SK-N-SH (cell line): ENCODE measurements around the gene FAM20A. TPM values are rescaled to one million over a fixed set of nuclear protein-coding genes. Genes with fewer than 3 reads are reported as not detected.

Experiments used
- CTCF ChIA-PET: fragments of 300-600, 350-600 bp; formaldehyde crosslinking; extraction: SDS; loops from one replicate; lab custom pipeline; 2021; lab: Yijun Ruan, JAX
- POLR2A ChIA-PET: fragments of 350-600 bp; sonication (Branson Sonifier 250); formaldehyde crosslinking; extraction: SDS; loops from one replicate; lab custom pipeline; 2020; ENCODE audit warnings: antibody characterized with exemption, inconsistent platforms; lab: Yijun Ruan, JAX
- DNase-seq: peaks from one replicate; pipeline ENCODE4 v3.0.0; 2012
- H2AFZ ChIP-seq: fragments of 200-600 bp; sonication (generic); 2 replicates; pipeline ENCODE4 v1.8.1; 2016; ENCODE audit warnings: antibody characterized with exemption, mild to moderate bottlenecking, low read depth
- H3F3A ChIP-seq: fragments of 200-600 bp; sonication (generic); replicated peaks from 2 replicates; pipeline ENCODE3; 2016; ENCODE audit warnings: antibody characterized with exemption, mild to moderate bottlenecking; ENCODE audit not compliant: insufficient read depth
- H3K27ac ChIP-seq, 2 experiments: fragments of 200-500 bp in 1 of 2; fragments of 200-600 bp in 1 of 2; sonication (Bioruptor generic) in 1 of 2; sonication (generic), shearing (Covaris generic) in 1 of 2; 2 replicates each; pipeline versions ENCODE4 v1.5.1 to v1.6.1; 2014 to 2016; ENCODE audit warnings: low read depth in 2 of 2, inconsistent platforms in 1 of 2, low read length in 1 of 2, mild to moderate bottlenecking in 1 of 2, mixed read lengths in 1 of 2
- H3K27me3 ChIP-seq: fragments of 200-600 bp; sonication (generic), shearing (Covaris generic); 2 replicates; pipeline ENCODE4 v1.6.1; 2016; ENCODE audit warnings: mixed run types; ENCODE audit not compliant: insufficient read depth
- H3K36me3 ChIP-seq, 2 experiments: fragments of 200-500 bp in 1 of 2; fragments of 200-600 bp in 1 of 2; sonication (Bioruptor generic) in 1 of 2; sonication (generic) in 1 of 2; replicated peaks in 1 of 2; 2 replicates each; pipeline versions ENCODE3 to v1.5.1; 2014 to 2016; ENCODE audit warnings: low read length in 1 of 2, mild to moderate bottlenecking in 1 of 2; ENCODE audit not compliant: insufficient read depth in 2 of 2, control insufficient read depth in 1 of 2
- H3K4me1 ChIP-seq, 2 experiments: fragments of 200-500 bp in 1 of 2; fragments of 200-600 bp in 1 of 2; sonication (Bioruptor generic) in 1 of 2; sonication (generic), shearing (Covaris generic) in 1 of 2; 2 replicates each; pipeline versions ENCODE4 v1.5.1 to v1.6.1; 2014 to 2016; ENCODE audit warnings: low read depth in 1 of 2, low read length in 1 of 2, mixed run types in 1 of 2; ENCODE audit not compliant: insufficient read depth in 2 of 2, control insufficient read depth in 1 of 2
- H3K4me2 ChIP-seq: fragments of 200-600 bp; sonication (generic), shearing (Covaris generic); 2 replicates; pipeline ENCODE4 v1.6.1; 2017; ENCODE audit warnings: mixed run types
- H3K4me3 ChIP-seq, 2 experiments: fragments of 200-500 bp in 1 of 2; fragments of 200-600 bp in 1 of 2; sonication (Bioruptor generic) in 1 of 2; sonication (generic), shearing (Covaris generic) in 1 of 2; 2 replicates each; pipeline versions ENCODE4 v1.5.1 to v1.8.1; 2014 to 2016; ENCODE audit warnings: low read depth in 2 of 2, inconsistent platforms in 1 of 2, low read length in 1 of 2, mild to moderate bottlenecking in 1 of 2, mixed read lengths in 1 of 2, moderate library complexity in 1 of 2
- H3K79me2 ChIP-seq: fragments of 200-600 bp; sonication (generic); 2 replicates; pipeline ENCODE4 v1.8.1; 2017; ENCODE audit warnings: mild to moderate bottlenecking; ENCODE audit not compliant: insufficient read depth
- H3K9ac ChIP-seq: fragments of 200-600 bp; sonication (generic); 2 replicates; pipeline ENCODE4 v1.6.1; 2017; ENCODE audit warnings: mixed run types
- H3K9me2 ChIP-seq: fragments of 200-600 bp; sonication (generic); 2 replicates; pipeline ENCODE4 v1.6.1; 2017; ENCODE audit warnings: mixed run types
- H3K9me3 ChIP-seq: fragments of 200-600 bp; sonication (generic); 2 replicates; pipeline ENCODE4 v1.6.1; 2017; ENCODE audit warnings: mixed run types, mild to moderate bottlenecking, moderate library complexity
- H4K20me1 ChIP-seq: fragments of 200-600 bp; sonication (generic); 2 replicates; pipeline ENCODE4 v1.6.1; 2017; ENCODE audit warnings: mild to moderate bottlenecking, mixed run types; ENCODE audit not compliant: insufficient read depth
- FOXJ3 ChIP-seq: sonication (generic); formaldehyde crosslinking; IDR thresholded peaks from 2 replicates; pipeline ENCODE4 v1.5.1; 2020; ENCODE audit warnings: mild to moderate bottlenecking, missing genetic modification reagents
- FOXM1 ChIP-seq: IDR thresholded peaks from 2 replicates; pipeline ENCODE4 v1.4.0; 2012; ENCODE audit warnings: low read depth, mild to moderate bottlenecking
- GABPA ChIP-seq: IDR thresholded peaks from 2 replicates; pipeline ENCODE4 v1.4.0; 2012; ENCODE audit warnings: low read depth, mild to moderate bottlenecking
- JUND ChIP-seq: IDR thresholded peaks from 2 replicates; pipeline ENCODE4 v1.4.0; 2012
- MXI1 ChIP-seq: IDR thresholded peaks from 2 replicates; pipeline ENCODE4 v1.6.1; 2012; ENCODE audit warnings: mild to moderate bottlenecking, low read depth, low read length, improper control_type of control experiment
- NFIC ChIP-seq: IDR thresholded peaks from 2 replicates; pipeline ENCODE4 v1.4.0; 2012; ENCODE audit warnings: borderline replicate concordance
- NRF1 ChIP-seq: IDR thresholded peaks from 2 replicates; pipeline ENCODE4 v1.6.1; 2012; ENCODE audit warnings: low read depth, mild to moderate bottlenecking, low read length
- RAD21 ChIP-seq: IDR thresholded peaks from 2 replicates; pipeline ENCODE4 v1.6.1; 2012; ENCODE audit warnings: mild to moderate bottlenecking, low read length
- RCOR1 ChIP-seq: fragments of 150-350 bp; IDR thresholded peaks from 2 replicates; pipeline ENCODE4 v1.6.1; 2017; ENCODE audit warnings: antibody characterized with exemption, low read length
- RFX5 ChIP-seq: IDR thresholded peaks from 2 replicates; pipeline ENCODE4 v1.6.1; 2012; ENCODE audit warnings: mild to moderate bottlenecking, improper control_type of control experiment, low read length
- RXRA ChIP-seq: IDR thresholded peaks from 2 replicates; pipeline ENCODE4 v1.4.0; 2012; ENCODE audit warnings: low read depth, mild to moderate bottlenecking, borderline replicate concordance
- TAF1 ChIP-seq: IDR thresholded peaks from 2 replicates; pipeline ENCODE4 v1.6.1; 2012; ENCODE audit warnings: low read depth, mild to moderate bottlenecking, low read length, moderate library complexity, borderline replicate concordance
- TCF12 ChIP-seq: IDR thresholded peaks from 2 replicates; pipeline ENCODE4 v1.4.0; 2012
- YY1 ChIP-seq: IDR thresholded peaks from 2 replicates; pipeline ENCODE4 v1.4.0; 2012; ENCODE audit warnings: low read depth, mild to moderate bottlenecking
- WGBS: methylation state at CpG from one replicate; pipeline ENCODE4 v1.1.6; 2017; ENCODE audit warnings: low lambda C conversion rate; 5-methylcytosine and 5-hydroxymethylcytosine counted together
- polyA plus RNA-seq, 3 experiments: library from polyadenylated mRNA; depleted of rRNA; stranded (reverse); fragments of >200 nt; gene quantifications; 2 replicates each; pipeline ENCODE4 v1.2.3, GENCODE V29; 2012
- TF ChIP-seq, protein P1 (sequence below): IDR thresholded peaks from 2 replicates; pipeline ENCODE4 v1.4.0; 2012; ENCODE audit warnings: low read depth
- TF ChIP-seq, protein P2 (sequence below): IDR thresholded peaks from 2 replicates; pipeline ENCODE4; 2012
- TF ChIP-seq, protein P3 (sequence below): IDR thresholded peaks from 2 replicates; pipeline ENCODE4 v1.4.0; 2012; ENCODE audit warnings: low read depth, borderline replicate concordance
- TF ChIP-seq, protein P4 (sequence below): fragments of 150-350 bp; IDR thresholded peaks from 2 replicates; pipeline ENCODE4 v1.6.1; 2016; ENCODE audit warnings: mild to moderate bottlenecking, low read depth, low read length

FAM20A gene
- polyA plus RNA-seq, 1 of the 3 experiments (the other 2 are of a cell fraction) = not detected

- Histone ChIP-seq H3K4me1 (no peaks in the 10 kb centered on the region), H3K4me3 (no peak overlapping the region), H3K79me2 (no peaks in the 10 kb centered on the region), H3K27ac (no peak overlapping the region), H3K9me3 (no peaks in the 10 kb centered on the region), H3K36me3 (no peaks in the 10 kb centered on the region), H3K9me2 (no peaks in the 10 kb centered on the region), H4K20me1 (no peaks in the 10 kb centered on the region), H2AFZ (no peak overlapping the region), H3K4me2 (no peak overlapping the region), H3F3A (no peaks in the 10 kb centered on the region), H3K27me3 (no peaks in the 10 kb centered on the region), H3K9ac (no peak overlapping the region)
- CTCF ChIA-PET = interaction anchor here (1.6 kb wide), 1 partner anchor 8 kb away, joined by 4 read pairs; no protein-coding TSS in a partner anchor
- WGBS = 30% methylated on average over 2 of the region's 2 CpGs
- POLR2A ChIA-PET = no interaction called here
- no peak for DNase-seq
- TF ChIP-seq, protein P1, sequence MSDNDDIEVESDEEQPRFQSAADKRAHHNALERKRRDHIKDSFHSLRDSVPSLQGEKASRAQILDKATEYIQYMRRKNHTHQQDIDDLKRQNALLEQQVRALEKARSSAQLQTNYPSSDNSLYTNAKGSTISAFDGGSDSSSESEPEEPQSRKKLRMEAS = no peak
- TF ChIP-seq RCOR1 (no peak), MXI1 (no peak), FOXM1 (no peak), TAF1 (no peak), JUND (no peak)
- TF ChIP-seq, protein P2, sequence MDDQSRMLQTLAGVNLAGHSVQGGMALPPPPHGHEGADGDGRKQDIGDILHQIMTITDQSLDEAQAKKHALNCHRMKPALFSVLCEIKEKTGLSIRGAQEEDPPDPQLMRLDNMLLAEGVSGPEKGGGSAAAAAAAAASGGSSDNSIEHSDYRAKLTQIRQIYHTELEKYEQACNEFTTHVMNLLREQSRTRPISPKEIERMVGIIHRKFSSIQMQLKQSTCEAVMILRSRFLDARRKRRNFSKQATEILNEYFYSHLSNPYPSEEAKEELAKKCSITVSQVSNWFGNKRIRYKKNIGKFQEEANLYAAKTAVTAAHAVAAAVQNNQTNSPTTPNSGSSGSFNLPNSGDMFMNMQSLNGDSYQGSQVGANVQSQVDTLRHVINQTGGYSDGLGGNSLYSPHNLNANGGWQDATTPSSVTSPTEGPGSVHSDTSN = no peak
- TF ChIP-seq, protein P3, sequence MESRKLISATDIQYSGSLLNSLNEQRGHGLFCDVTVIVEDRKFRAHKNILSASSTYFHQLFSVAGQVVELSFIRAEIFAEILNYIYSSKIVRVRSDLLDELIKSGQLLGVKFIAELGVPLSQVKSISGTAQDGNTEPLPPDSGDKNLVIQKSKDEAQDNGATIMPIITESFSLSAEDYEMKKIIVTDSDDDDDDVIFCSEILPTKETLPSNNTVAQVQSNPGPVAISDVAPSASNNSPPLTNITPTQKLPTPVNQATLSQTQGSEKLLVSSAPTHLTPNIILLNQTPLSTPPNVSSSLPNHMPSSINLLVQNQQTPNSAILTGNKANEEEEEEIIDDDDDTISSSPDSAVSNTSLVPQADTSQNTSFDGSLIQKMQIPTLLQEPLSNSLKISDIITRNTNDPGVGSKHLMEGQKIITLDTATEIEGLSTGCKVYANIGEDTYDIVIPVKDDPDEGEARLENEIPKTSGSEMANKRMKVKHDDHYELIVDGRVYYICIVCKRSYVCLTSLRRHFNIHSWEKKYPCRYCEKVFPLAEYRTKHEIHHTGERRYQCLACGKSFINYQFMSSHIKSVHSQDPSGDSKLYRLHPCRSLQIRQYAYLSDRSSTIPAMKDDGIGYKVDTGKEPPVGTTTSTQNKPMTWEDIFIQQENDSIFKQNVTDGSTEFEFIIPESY = no peak
Measured at GRCh38 chr17:68568581-68568980, 32.6 kb downstream of the FAM20A start.

DNA sequence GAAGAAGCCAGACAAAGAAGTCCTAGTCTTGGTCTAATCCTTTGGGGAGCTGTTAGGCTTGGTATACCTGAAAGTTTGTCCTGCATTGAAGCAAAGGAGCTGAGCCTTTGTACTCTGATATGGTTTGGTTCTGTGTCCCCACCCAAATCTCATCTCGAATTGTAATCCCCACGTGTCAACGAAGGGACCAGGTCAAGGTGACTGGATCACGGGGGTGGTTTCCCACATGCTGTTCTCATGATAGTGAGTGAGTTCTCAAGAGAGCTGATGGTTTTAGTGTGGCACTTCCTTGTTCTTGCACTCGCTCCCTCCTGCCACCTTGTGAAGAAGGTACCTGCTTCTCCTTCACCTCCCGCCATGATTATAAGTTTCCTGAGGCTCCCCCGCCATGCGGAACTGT, 33.6 kb downstream of the FAM20A start:
- whole genome bisulfite sequencing = 43% methylated on average over 8 of the region's 8 CpGs
- no peaks in the 10 kb centered on the region for H3K27me3 ChIP-seq
- H3K79me2 ChIP-seq = no peaks in the 10 kb centered on the region
- H3F3A ChIP-seq = no peaks in the 10 kb centered on the region
- CTCF ChIA-PET = interaction anchor here (1.6 kb wide), 1 partner anchor 14 kb away, joined by 3 read pairs; no protein-coding TSS in a partner anchor
- no peak overlapping the region for H3K9ac ChIP-seq
- H3K4me3 ChIP-seq = no peak overlapping the region
- H3K9me2 ChIP-seq = no peaks in the 10 kb centered on the region
- no peak overlapping the region for H2AFZ ChIP-seq
- no peaks in the 10 kb centered on the region for H3K4me1 ChIP-seq
- H3K36me3 ChIP-seq = no peaks in the 10 kb centered on the region
- no peak for TF ChIP-seq GABPA
- no peak overlapping the region for H3K27ac ChIP-seq
- POLR2A ChIA-PET = no interaction called here
- H3K4me2 ChIP-seq = no peak overlapping the region
- DNase-seq = no peak
- no peaks in the 10 kb centered on the region for H4K20me1 ChIP-seq
- no peaks in the 10 kb centered on the region for H3K9me3 ChIP-seq

DNA sequence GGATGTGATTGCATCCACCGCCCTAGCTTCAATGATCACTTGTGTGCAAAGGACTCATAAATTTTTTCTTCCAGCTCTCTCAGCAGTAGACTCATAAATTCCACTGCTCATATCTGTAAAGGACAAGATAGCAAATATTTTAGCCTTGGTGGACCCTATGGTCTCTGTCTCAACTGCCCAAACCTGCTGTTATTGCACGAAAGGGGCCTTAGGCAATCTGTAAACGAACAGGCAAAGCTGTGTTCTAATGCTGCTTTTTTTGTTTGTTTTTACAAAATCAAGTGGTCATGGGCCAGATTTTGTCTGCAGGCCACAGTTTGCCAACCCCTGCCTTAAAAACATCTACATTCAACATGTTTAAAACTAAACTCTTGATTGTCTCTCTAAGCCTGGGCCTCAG, 34.1 kb downstream of the FAM20A start:
- no peak overlapping the region for H2AFZ ChIP-seq
- H3K79me2 ChIP-seq = no peaks in the 10 kb centered on the region
- DNase-seq = no peak
- no peaks in the 10 kb centered on the region for H3K9me2 ChIP-seq
- no peaks in the 10 kb centered on the region for H3K36me3 ChIP-seq
- H3F3A ChIP-seq = no peaks in the 10 kb centered on the region
- no peaks in the 10 kb centered on the region for H3K4me1 ChIP-seq
- H3K27ac ChIP-seq = no peak overlapping the region
- H3K9me3 ChIP-seq = no peaks in the 10 kb centered on the region
- CTCF ChIA-PET = interaction anchor here (1.3 to 1.6 kb wide), 2 partner anchors 10 to 13 kb away, joined by 3 read pairs; no protein-coding TSS in a partner anchor
- H3K4me3 ChIP-seq = no peak overlapping the region
- POLR2A ChIA-PET = no interaction called here
- no peak overlapping the region for H3K9ac ChIP-seq
- H4K20me1 ChIP-seq = no peaks in the 10 kb centered on the region
- no peaks in the 10 kb centered on the region for H3K27me3 ChIP-seq
- H3K4me2 ChIP-seq = no peak overlapping the region
- WGBS = 8% methylated on average over 3 of the region's 3 CpGs
- TF ChIP-seq RXRA = no peak
- TF ChIP-seq NFIC = no peak
- TF ChIP-seq TCF12 = no peak
- TF ChIP-seq, protein P4, sequence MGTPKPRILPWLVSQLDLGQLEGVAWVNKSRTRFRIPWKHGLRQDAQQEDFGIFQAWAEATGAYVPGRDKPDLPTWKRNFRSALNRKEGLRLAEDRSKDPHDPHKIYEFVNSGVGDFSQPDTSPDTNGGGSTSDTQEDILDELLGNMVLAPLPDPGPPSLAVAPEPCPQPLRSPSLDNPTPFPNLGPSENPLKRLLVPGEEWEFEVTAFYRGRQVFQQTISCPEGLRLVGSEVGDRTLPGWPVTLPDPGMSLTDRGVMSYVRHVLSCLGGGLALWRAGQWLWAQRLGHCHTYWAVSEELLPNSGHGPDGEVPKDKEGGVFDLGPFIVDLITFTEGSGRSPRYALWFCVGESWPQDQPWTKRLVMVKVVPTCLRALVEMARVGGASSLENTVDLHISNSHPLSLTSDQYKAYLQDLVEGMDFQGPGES = no peak
- no peak for TF ChIP-seq RFX5
- TF ChIP-seq YY1 = no peak
- TF ChIP-seq RAD21 = no peak
- no peak for TF ChIP-seq FOXJ3
- no peak for TF ChIP-seq GABPA
- no peak for TF ChIP-seq NRF1
- TF ChIP-seq, protein P2 = no peak
- TF ChIP-seq, protein P1 = no peak
